Hepatocyte (in vitro differentiated cells): ENCODE measurements around the gene ANTXR2. TPM values are rescaled to one million over a fixed set of nuclear protein-coding genes. Genes with fewer than 3 reads are reported as not detected.
"Not testable (repeated sequence)": the region's sequence is repeated elsewhere in the genome, so short reads cannot be mapped to it uniquely, and the experiment has no call there.

Experiments
- DNase-seq: peaks from one replicate; pipeline ENCODE4 v3.0.0-alpha.2; 2016; ENCODE audit warnings: low spot score
- H2AFZ ChIP-seq: fragments of 200-600 bp; sonication (generic); 2 replicates; pipeline ENCODE4 v1.6.0; 2016; ENCODE audit warnings: antibody characterized with exemption, mild to moderate bottlenecking
- H3K27ac ChIP-seq: fragments of 200-600 bp; sonication (generic); 2 replicates; pipeline ENCODE4 v1.5.1; 2016; ENCODE audit warnings: mild to moderate bottlenecking
- H3K27me3 ChIP-seq: fragments of 200-600 bp; sonication (generic); 2 replicates; pipeline ENCODE4 v1.6.1; 2016
- H3K36me3 ChIP-seq: fragments of 200-600 bp; sonication (generic); replicated peaks from 2 replicates; pipeline ENCODE4 v1.5.1; 2016; ENCODE audit warnings: low read depth; ENCODE audit not compliant: insufficient read depth
- H3K4me1 ChIP-seq: fragments of 200-600 bp; sonication (generic); 2 replicates; pipeline ENCODE4 v1.5.1; 2016; ENCODE audit warnings: mild to moderate bottlenecking, moderate library complexity; ENCODE audit not compliant: insufficient read depth
- H3K4me2 ChIP-seq: fragments of 200-600 bp; sonication (generic); 2 replicates; pipeline ENCODE4 v1.6.0; 2016
- H3K4me3 ChIP-seq: fragments of 200-600 bp; sonication (generic); 2 replicates; pipeline ENCODE4 v1.5.1; 2016; ENCODE audit warnings: mild to moderate bottlenecking
- H3K79me2 ChIP-seq: fragments of 200-600 bp; sonication (generic); 2 replicates; pipeline ENCODE4 v1.6.0; 2017; ENCODE audit warnings: mild to moderate bottlenecking
- H3K9me2 ChIP-seq: fragments of 200-600 bp; sonication (generic); replicated peaks from 2 replicates; pipeline ENCODE4 v1.6.0; 2017; ENCODE audit warnings: mild to moderate bottlenecking; ENCODE audit not compliant: insufficient read depth
- H3K9me3 ChIP-seq: fragments of 200-600 bp; sonication (generic); 2 replicates; pipeline ENCODE4 v1.5.1; 2016; ENCODE audit warnings: low read depth, mild to moderate bottlenecking
- H4K20me1 ChIP-seq: fragments of 200-600 bp; sonication (generic); 2 replicates; pipeline ENCODE4 v1.6.0; 2016; ENCODE audit warnings: mild to moderate bottlenecking; ENCODE audit not compliant: insufficient read depth, poor library complexity, severe bottlenecking
- CTCF ChIP-seq: fragments of 200-600 bp; sonication (generic); IDR thresholded peaks from 2 replicates; pipeline ENCODE4 v1.5.1; 2016; ENCODE audit warnings: antibody characterized with exemption, mild to moderate bottlenecking; ENCODE audit not compliant: poor library complexity
- EZH2 ChIP-seq: fragments of 200-600 bp; sonication (generic); IDR thresholded peaks from 2 replicates; pipeline ENCODE4 v1.6.1; 2016; ENCODE audit warnings: antibody characterized with exemption, mild to moderate bottlenecking, borderline replicate concordance
- EZH2phosphoT487 ChIP-seq: fragments of 200-600 bp; sonication (generic); IDR thresholded peaks from one replicate; pipeline ENCODE4 v1.6.1; 2018; ENCODE audit warnings: antibody characterized with exemption, mild to moderate bottlenecking, low read depth, moderate library complexity; ENCODE audit not compliant: unreplicated experiment, severe bottlenecking
- WGBS: methylation state at CpG from one replicate; pipeline ENCODE4 v1.1.6; 2016; ENCODE audit warnings: low lambda C conversion rate; ENCODE audit errors: missing lambda C conversion rate; 5-methylcytosine and 5-hydroxymethylcytosine counted together
- polyA plus RNA-seq: library from polyadenylated mRNA; unstranded; fragments of >200 nt; fragmentation: Nextera tagmentation; extraction: Ambion mirVana; gene quantifications from 2 replicates; pipeline ENCODE4 v1.2.1, GENCODE V29; 2016
- total RNA-seq: library from RNA; depleted of rRNA; stranded (reverse); fragments of >200 nt; gene quantifications from 2 replicates; pipeline ENCODE4 v1.2.3, GENCODE V29; 2014

The ANTXR2 gene
- total and polyA plus RNA-seq, 2 experiments from 2014 or later: 25.2 to 46.5 TPM

- no peaks in the 10 kb centered on the region for H3K79me2 ChIP-seq
- H3K36me3 ChIP-seq: no peaks in the 10 kb centered on the region
- H3K4me2 ChIP-seq: no peak overlapping the region
- no peak for DNase-seq
- H3K27me3 ChIP-seq: no peaks in the 10 kb centered on the region
- H3K4me3 ChIP-seq: no peak overlapping the region
- H3K4me1 ChIP-seq: peaks cover 7% of the 10 kb centered on the region
- no peak overlapping the region for H3K27ac ChIP-seq
- no peaks in the 10 kb centered on the region for H4K20me1 ChIP-seq
- H3K9me2 ChIP-seq: no peaks in the 10 kb centered on the region
- no peak for TF ChIP-seq EZH2phosphoT487
- TF ChIP-seq CTCF: no peak
- TF ChIP-seq EZH2: no peak
- H3K9me3 ChIP-seq: no peaks in the 10 kb centered on the region
- no peak overlapping the region for H2AFZ ChIP-seq
Observed at GRCh38 chr4:80004319-80004718, 68.7 kb downstream of the ANTXR2 start.

GRCh38 chr4:80002559-80002958 lies 70.5 kb downstream of the ANTXR2 start:
- not testable (repeated sequence) for H3K4me3 ChIP-seq, H3K4me2 ChIP-seq, DNase-seq, H3K79me2 ChIP-seq, H2AFZ ChIP-seq, H3K9me2 ChIP-seq, H4K20me1 ChIP-seq, H3K36me3 ChIP-seq, H3K27me3 ChIP-seq, H3K4me1 ChIP-seq, H3K9me3 ChIP-seq, H3K27ac ChIP-seq
- WGBS: 50% methylated on average over 1 of the region's 1 CpG

GRCh38 chr4:79999048-79999447 lies 74.0 kb downstream of the ANTXR2 start:
- DNase-seq, H3K4me1 ChIP-seq, H3K27ac ChIP-seq, H4K20me1 ChIP-seq, H2AFZ ChIP-seq, H3K9me3 ChIP-seq, H3K9me2 ChIP-seq, H3K4me3 ChIP-seq, H3K79me2 ChIP-seq, H3K36me3 ChIP-seq, H3K27me3 ChIP-seq, H3K4me2 ChIP-seq: not testable (repeated sequence)
- 86% methylated on average over 3 of the region's 3 CpGs for WGBS

GRCh38 chr4:79998201-79998600 lies 74.8 kb downstream of the ANTXR2 start:
- H3K36me3 ChIP-seq: no peaks in the 10 kb centered on the region
- H3K27me3 ChIP-seq: no peaks in the 10 kb centered on the region
- H3K4me2 ChIP-seq: no peak overlapping the region
- H3K4me3 ChIP-seq: no peak overlapping the region
- DNase-seq: no peak
- no peak for TF ChIP-seq CTCF
- TF ChIP-seq EZH2: no peak
- TF ChIP-seq EZH2phosphoT487: no peak
- no peaks in the 10 kb centered on the region for H3K9me3 ChIP-seq
- no peaks in the 10 kb centered on the region for H3K9me2 ChIP-seq
- no peaks in the 10 kb centered on the region for H4K20me1 ChIP-seq
- no peak overlapping the region for H3K27ac ChIP-seq
- H3K4me1 ChIP-seq: no peaks in the 10 kb centered on the region
- WGBS: 96% methylated on average over 1 of the region's 1 CpG
- H3K79me2 ChIP-seq: peaks cover 3% of the 10 kb centered on the region
- H2AFZ ChIP-seq: no peak overlapping the region

- Histone ChIP-seq H3K4me3 (no peak overlapping the region), H3K27ac (no peak overlapping the region), H3K27me3 (no peaks in the 10 kb centered on the region), H3K9me3 (no peaks in the 10 kb centered on the region), H3K4me1 (no peaks in the 10 kb centered on the region), H3K36me3 (no peaks in the 10 kb centered on the region), H3K79me2 (peaks cover 3% of the 10 kb centered on the region), H3K9me2 (no peaks in the 10 kb centered on the region), H2AFZ (no peak overlapping the region), H3K4me2 (no peak overlapping the region), H4K20me1 (no peaks in the 10 kb centered on the region)
- TF ChIP-seq EZH2 (no peak), EZH2phosphoT487 (no peak), CTCF (no peak)
- 77% methylated on average over 2 of the region's 2 CpGs for WGBS
- DNase-seq: no peak
Observed at GRCh38 chr4:79996851-79997250, 76.2 kb downstream of the ANTXR2 start.
